B cell (primary cell): Measurements from ENCODE around the gene MOBP.

Experiments used
- EZH2 ChIP-seq: IDR thresholded peaks from 2 replicates; pipeline ENCODE4 v1.6.1; 2012; ENCODE audit warnings: borderline replicate concordance, low read depth, mild to moderate bottlenecking, moderate library complexity, low read length; ENCODE audit not compliant: insufficient read depth, poor library complexity, severe bottlenecking
- TF ChIP-seq, protein P1 (sequence below): fragments of 200-600 bp; IDR thresholded peaks from one replicate; pipeline ENCODE4 v1.8.0; 2022; ENCODE audit warnings: antibody characterized with exemption, mild to moderate bottlenecking

DNA sequence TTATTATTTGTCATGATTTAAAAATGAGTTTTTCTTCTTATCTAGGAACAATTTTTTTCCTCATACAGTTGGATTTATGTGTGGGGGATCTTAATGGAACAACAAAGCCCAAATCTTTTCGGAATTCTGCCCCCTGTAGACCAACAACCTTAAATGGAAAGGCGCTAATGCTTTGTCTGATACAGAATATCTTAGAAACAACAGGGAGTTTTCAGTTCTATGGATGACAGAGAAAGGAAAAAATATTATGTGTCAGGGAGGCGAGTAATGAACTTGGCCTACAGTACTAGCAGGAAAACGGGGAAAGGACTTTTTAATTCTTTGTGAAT is 592 bp downstream of the MOBP start:
- TF ChIP-seq, protein P1, sequence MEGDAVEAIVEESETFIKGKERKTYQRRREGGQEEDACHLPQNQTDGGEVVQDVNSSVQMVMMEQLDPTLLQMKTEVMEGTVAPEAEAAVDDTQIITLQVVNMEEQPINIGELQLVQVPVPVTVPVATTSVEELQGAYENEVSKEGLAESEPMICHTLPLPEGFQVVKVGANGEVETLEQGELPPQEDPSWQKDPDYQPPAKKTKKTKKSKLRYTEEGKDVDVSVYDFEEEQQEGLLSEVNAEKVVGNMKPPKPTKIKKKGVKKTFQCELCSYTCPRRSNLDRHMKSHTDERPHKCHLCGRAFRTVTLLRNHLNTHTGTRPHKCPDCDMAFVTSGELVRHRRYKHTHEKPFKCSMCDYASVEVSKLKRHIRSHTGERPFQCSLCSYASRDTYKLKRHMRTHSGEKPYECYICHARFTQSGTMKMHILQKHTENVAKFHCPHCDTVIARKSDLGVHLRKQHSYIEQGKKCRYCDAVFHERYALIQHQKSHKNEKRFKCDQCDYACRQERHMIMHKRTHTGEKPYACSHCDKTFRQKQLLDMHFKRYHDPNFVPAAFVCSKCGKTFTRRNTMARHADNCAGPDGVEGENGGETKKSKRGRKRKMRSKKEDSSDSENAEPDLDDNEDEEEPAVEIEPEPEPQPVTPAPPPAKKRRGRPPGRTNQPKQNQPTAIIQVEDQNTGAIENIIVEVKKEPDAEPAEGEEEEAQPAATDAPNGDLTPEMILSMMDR: no peak
- TF ChIP-seq EZH2: no peak
